ENCODE results near the gene BCR.
A peak's percentile ranks its signal among the peaks of the same experiment; 100 is the strongest.

Gene BCR

GRCh38 chr22:23231471-23232093 is 51.3 kb downstream of the BCR start:
- no peak for DNase-seq (ENCODE audit: low spot score)

GRCh38 chr22:23232094-23232905 is 52.0 kb downstream of the BCR start:
- no peak for DNase-seq (ENCODE audit: low spot score)

- no peak for DNase-seq (ENCODE audit: low spot score)
Observed at GRCh38 chr22:23233084-23233531, 52.8 kb downstream of the BCR start.

- no peak for DNase-seq (ENCODE audit: low spot score)
Observed at GRCh38 chr22:23233752-23234408, 53.6 kb downstream of the BCR start.

- no peak for DNase-seq (ENCODE audit: low spot score)
Observed at GRCh38 chr22:23234409-23235161, 54.3 kb downstream of the BCR start.

- no peak for DNase-seq (ENCODE audit: low spot score)
Observed at GRCh38 chr22:23235425-23235824, 55.1 kb downstream of the BCR start.

- DNase-seq (ENCODE audit: low spot score): no peak
Observed at GRCh38 chr22:23236026-23236425, 55.7 kb downstream of the BCR start.

GRCh38 chr22:23236440-23237184 is 56.3 kb downstream of the BCR start:
- peak; percentile 46 for DNase-seq (ENCODE audit: low spot score)

- DNase-seq (ENCODE audit: low spot score): peak; percentile 78
Observed at GRCh38 chr22:23237201-23237798, 57.0 kb downstream of the BCR start.

GRCh38 chr22:23237841-23238240 is 57.5 kb downstream of the BCR start:
- no peak for DNase-seq (ENCODE audit: low spot score)

- no peak for DNase-seq (ENCODE audit: low spot score)
Observed at GRCh38 chr22:23238707-23239106, 58.4 kb downstream of the BCR start.

GRCh38 chr22:23239429-23239828 is 59.1 kb downstream of the BCR start:
- DNase-seq (ENCODE audit: low spot score): no peak

- no peak for DNase-seq (ENCODE audit: low spot score)
Observed at GRCh38 chr22:23240639-23241389, 60.5 kb downstream of the BCR start.

GRCh38 chr22:23241562-23242472 is 61.5 kb downstream of the BCR start:
- no peak for DNase-seq (ENCODE audit: low spot score)

GRCh38 chr22:23242473-23243001 is 62.2 kb downstream of the BCR start:
- DNase-seq (ENCODE audit: low spot score): no peak

GRCh38 chr22:23243006-23243573 is 62.8 kb downstream of the BCR start:
- DNase-seq (ENCODE audit: low spot score): no peak

- DNase-seq (ENCODE audit: low spot score): no peak
Observed at GRCh38 chr22:23243859-23244689, 63.8 kb downstream of the BCR start.

- no peak for DNase-seq (ENCODE audit: low spot score)
Observed at GRCh38 chr22:23244690-23245044, 64.4 kb downstream of the BCR start.

Measured in Ammon's horn (tissue), 1 donor.